C4-2B (cell line): ENCODE measurements around the gene MRGPRF.

ENCODE experiments used
- H3K27ac ChIP-seq: fragments of 450-650 bp; 2 replicates; pipeline ENCODE4 v1.5.1; 2017
- CTCF ChIP-seq: fragments of 450-650 bp; conservative IDR thresholded peaks from 2 replicates; pipeline ENCODE4 v1.5.1; 2017; ENCODE audit warnings: mild to moderate bottlenecking
- ZFX ChIP-seq: fragments of 450-650 bp; IDR thresholded peaks from 2 replicates; pipeline ENCODE4 v1.6.1; 2017

MRGPRF gene

GRCh38 chr11:68994161-68994893 is 18.7 kb downstream of the MRGPRF start:
- TF ChIP-seq CTCF (no peak), ZFX (no peak)
- no peak overlapping the region for H3K27ac ChIP-seq

- no peak overlapping the region for H3K27ac ChIP-seq
- TF ChIP-seq CTCF (no peak), ZFX (no peak)
These were observed 19.5 kb downstream of the MRGPRF start for GRCh38 chr11:68993546-68993945.

GRCh38 chr11:68992743-68993255 is 20.2 kb downstream of the MRGPRF start:
- no peak for TF ChIP-seq ZFX
- TF ChIP-seq CTCF: no peak
- H3K27ac ChIP-seq: no peak overlapping the region

- H3K27ac ChIP-seq: no peak overlapping the region
- TF ChIP-seq CTCF (no peak), ZFX (no peak)
These were observed 21.9 kb downstream of the MRGPRF start for GRCh38 chr11:68990995-68991780.

GRCh38 chr11:68989936-68990606 is 23.0 kb downstream of the MRGPRF start:
- no peak for TF ChIP-seq ZFX
- no peak for TF ChIP-seq CTCF
- no peak overlapping the region for H3K27ac ChIP-seq

- TF ChIP-seq ZFX: no peak
- TF ChIP-seq CTCF: no peak
These were observed 24.6 kb downstream of the MRGPRF start for GRCh38 chr11:68988491-68988890.

More at GRCh38 chr11:68988491-68988890, 24.6 kb downstream of the MRGPRF start:
- no peak overlapping the region for H3K27ac ChIP-seq
